NCI-H69 (cell line): ENCODE data around the gene GTPBP3.

ENCODE experiments used
- DNase-seq: peaks from one replicate; lab custom pipeline; 2025; lab: John Stamatoyannopoulos, UW

GTPBP3 gene

DNA sequence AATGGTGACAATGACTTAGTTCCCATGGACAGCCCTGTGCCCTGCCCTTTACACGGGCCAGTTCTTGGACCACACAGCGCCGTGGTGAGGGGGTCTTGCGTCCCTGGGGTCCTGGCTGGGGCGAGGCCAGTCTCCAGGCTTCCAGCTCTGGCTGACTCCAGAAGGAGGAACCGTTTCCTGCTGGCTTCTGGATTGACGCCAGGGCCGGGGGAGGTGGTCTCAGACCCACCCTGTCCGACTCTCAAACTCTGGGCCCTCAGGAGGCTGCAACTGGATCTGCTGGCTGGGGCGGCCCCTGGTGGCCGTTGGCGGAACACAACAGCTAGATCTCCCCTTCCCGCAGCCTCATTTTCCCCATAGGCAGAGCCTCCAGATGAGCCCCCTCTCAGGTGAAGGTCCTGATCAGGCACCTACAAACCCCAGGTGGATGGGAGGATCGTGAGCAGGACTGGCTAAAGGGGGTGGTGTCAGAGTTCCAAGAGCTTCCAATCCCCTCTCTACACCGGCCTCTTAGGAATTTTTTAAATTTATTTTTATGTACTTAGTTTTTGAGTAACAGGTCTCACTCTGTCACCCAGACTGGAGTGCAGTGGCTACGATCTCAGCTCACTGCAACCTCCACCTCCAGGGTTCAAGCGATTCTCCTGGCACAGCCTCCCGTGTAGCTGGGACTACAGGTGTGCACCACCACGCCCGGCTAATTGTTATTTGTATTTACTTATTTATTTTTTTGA is 48.7 kb downstream of the GTPBP3 start:
- peak; percentile 76 for DNase-seq

DNA sequence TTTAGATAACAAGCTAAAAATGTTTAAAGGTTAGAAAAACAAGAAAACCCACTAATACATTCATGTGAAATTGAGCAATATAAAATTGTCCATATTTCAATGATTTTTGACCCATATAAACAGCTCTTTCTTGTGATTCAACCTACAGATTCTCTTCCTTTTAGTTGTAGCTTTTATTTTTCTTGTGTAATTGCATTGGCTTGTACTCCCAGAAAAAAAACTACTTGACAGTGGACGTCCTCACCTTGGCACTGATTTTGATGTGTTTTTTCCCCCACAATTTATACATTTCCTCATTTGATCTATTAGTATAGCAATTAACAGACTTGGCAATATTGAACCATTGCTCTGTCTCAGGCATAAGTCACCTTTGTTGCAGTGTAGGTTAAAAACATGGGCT is 51.9 kb downstream of the GTPBP3 start:
- no peak for DNase-seq

DNA sequence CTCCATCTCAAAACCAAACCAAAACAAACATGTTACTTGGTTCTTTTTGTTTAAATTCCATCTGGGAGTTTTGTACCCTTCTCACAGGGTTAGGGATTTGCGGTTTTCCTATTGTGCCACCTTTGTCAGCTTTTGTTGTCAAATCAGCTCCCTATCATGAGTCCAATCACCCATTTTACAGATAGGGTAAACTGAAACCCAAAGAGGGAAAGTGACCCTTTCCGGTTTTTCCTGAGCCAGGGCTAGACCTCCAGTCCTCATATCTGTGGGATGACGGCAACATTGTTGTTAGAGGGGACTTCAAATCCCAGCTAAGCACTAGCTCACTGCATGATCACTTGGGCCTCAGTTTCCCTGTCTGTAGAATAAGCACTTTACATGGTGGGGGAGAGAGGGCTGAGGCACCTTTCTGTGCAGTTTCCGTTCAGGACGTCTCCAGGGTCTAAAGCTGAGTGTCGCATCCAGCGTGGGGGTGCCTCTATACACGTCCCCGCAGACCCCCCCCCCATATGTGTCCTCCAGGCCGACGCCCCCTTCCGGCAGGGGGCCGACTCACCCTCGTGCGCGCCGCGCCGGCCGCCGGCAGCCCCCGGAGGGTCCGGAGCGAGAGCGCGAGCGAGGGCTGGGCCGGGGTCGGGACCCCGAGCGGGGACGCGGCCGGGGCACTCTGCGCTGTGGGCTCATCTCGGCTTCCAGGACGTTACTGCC is 52.8 kb downstream of the GTPBP3 start:
- DNase-seq = no peak

DNA sequence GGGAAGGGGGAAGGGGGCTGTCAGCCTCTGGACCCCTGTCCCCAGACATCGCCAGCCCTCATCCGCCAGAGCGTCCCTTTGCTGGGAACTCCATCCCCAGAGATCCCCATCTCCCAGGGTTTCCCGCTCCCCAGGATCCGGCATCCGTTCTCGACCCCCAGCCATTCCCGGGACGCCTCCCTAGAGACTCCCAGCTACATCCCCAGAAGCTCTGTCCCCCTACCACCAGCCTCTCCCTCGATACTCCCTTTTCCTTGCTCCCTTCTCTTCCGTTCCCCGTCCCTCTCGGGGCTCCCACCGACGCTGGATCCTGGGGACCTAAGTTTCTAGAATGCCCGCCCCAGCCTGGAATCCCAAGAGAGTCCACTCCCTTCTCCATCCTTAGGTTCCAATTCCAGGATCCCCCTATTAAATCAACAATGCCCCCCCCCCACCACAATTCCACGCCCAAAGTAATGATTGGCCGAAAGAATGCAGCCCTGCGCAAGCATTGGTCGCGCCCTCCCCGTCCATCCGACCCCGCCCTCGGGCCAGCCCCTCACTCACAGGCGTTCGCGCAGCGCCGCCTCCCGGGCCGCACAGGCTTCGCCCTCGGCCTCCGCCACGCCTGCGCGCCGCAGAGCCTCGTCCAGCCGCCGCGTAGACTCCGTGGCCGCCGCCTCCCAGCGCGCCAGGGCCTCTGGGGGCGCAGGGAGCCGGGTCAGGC is 53.5 kb downstream of the GTPBP3 start:
- DNase-seq = peak; percentile 97

DNA sequence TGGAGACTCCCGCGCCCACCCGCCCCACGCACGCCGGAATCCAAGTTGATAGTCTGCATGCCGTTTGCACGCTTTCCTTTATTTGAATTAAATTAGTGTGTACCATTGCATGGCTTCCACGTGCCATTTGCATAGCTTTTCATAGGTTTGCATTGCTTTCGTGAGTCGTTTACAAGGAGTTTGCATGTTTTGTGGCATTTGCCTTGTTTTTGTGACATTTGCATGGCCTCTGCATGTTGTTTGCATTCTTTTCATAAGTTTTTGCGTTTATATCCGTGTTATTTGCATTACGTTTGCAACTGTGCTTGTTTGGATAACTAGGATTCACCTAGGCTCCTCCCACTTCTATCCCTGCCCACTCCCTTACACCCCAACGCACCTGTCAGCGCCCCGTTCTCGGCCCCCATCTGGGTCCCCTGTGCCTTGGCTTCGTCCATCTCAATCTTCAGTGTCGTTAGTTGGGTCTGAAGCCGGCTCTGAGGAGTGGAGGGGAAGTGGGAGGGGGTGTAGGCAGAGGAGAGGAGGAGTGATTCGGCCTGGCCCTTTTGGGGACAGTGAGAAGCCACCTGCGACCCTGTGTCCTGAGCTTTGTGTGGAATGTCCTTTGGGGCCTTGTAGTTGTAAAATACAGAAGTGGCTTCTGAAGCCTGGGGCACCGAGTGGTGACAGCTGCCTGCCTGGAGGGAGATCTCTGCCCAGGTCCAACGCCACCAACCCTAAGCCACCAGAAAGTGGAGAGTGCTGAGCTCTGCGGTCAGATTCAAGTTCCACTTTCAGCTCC is 54.2 kb downstream of the GTPBP3 start:
- no peak for DNase-seq
